ENCODE measurements around the gene LMO3. TPM values are rescaled to one million over a fixed set of nuclear protein-coding genes. Genes with fewer than 3 reads are reported as not detected.
A peak's percentile ranks its signal among the peaks of the same experiment; 100 is the strongest.

Gene LMO3
- total RNA-seq, 4 donors from 2014 or later, result 0.15 to 7.1 (median 3.0) TPM

GRCh38 chr12:16594797-16595196, 11.2 kb downstream of the LMO3 start:
- Histone ChIP-seq H3K27me3 (no peaks in the 10 kb centered on the region), H3K27ac (no peak overlapping the region), H3K4me3 (no peak overlapping the region), H3K9me3 (no peaks in the 10 kb centered on the region), H3K4me1 (no peaks in the 10 kb centered on the region), H3K36me3 (no peaks in the 10 kb centered on the region)
- intact Hi-C loops (cut with DNase I), result no loop called here
- TF ChIP-seq, protein P1, sequence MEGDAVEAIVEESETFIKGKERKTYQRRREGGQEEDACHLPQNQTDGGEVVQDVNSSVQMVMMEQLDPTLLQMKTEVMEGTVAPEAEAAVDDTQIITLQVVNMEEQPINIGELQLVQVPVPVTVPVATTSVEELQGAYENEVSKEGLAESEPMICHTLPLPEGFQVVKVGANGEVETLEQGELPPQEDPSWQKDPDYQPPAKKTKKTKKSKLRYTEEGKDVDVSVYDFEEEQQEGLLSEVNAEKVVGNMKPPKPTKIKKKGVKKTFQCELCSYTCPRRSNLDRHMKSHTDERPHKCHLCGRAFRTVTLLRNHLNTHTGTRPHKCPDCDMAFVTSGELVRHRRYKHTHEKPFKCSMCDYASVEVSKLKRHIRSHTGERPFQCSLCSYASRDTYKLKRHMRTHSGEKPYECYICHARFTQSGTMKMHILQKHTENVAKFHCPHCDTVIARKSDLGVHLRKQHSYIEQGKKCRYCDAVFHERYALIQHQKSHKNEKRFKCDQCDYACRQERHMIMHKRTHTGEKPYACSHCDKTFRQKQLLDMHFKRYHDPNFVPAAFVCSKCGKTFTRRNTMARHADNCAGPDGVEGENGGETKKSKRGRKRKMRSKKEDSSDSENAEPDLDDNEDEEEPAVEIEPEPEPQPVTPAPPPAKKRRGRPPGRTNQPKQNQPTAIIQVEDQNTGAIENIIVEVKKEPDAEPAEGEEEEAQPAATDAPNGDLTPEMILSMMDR (IDR thresholded peaks at IDR 0.05), result no peak
- no peak for TF ChIP-seq POLR2A (IDR thresholded peaks at IDR 0.05)
- no peak for DNase-seq

DNA sequence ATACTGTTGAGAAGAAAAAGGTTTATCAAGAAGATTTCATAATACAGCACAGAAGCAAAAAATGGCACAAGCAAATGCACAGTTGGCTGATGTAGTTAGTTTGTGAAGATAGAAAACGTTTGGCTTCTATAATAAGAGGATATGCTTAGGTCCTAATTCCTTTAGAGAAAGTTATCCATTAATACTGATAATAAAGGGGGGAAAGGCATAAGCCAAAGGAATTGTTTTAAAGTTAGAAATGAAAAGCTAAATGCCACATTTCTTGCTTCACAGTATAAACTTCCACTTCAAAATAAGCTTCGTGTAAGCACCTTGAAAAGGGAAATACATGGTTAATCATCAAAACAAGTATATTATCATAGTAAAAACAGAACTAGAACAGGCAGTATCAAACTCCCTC, 12.4 kb downstream of the LMO3 start:
- no peaks in the 10 kb centered on the region for H3K4me1 ChIP-seq
- no peak for DNase-seq
- WGBS, 2 donors, result 21 to 30% methylated on average over 2 of the region's 2 CpGs
- no peak overlapping the region for H3K27ac ChIP-seq
- TF ChIP-seq, protein P1 (IDR thresholded peaks at IDR 0.05), result no peak
- TF ChIP-seq POLR2A (IDR thresholded peaks at IDR 0.05), result no peak
- H3K36me3 ChIP-seq, result no peaks in the 10 kb centered on the region
- H3K4me3 ChIP-seq, result no peak overlapping the region
- intact Hi-C loops (cut with DNase I), result no loop called here
- H3K27me3 ChIP-seq, result no peaks in the 10 kb centered on the region
- H3K9me3 ChIP-seq, result no peaks in the 10 kb centered on the region

DNA sequence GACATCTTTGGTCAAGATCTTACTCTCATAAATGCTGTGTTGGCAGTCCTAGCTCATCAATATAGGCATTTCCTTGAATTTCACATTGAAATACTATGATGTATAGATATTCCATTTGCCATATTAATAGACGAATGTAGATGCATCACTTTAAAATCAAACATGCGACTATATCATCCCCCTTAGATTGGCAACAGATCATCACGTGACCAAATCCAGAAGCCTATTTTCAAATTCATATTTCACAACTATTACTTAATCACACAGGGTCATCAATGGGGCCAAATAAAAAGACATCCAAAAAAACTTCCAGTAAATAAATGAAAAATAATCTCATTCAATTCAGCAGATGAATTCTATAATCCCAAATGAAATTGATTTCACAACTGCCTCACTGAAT, 15.3 kb downstream of the LMO3 start:
- intact Hi-C loops (cut with DNase I), result no loop called here
- TF ChIP-seq, protein P1 (IDR thresholded peaks at IDR 0.05), result no peak
- no peak for TF ChIP-seq POLR2A (IDR thresholded peaks at IDR 0.05)
- 69 to 88% methylated on average over 3 of the region's 3 CpGs for WGBS, 2 donors
- Histone ChIP-seq H3K27me3 (no peaks in the 10 kb centered on the region), H3K27ac (no peak overlapping the region), H3K4me3 (no peak overlapping the region), H3K4me1 (no peaks in the 10 kb centered on the region), H3K9me3 (no peaks in the 10 kb centered on the region), H3K36me3 (no peaks in the 10 kb centered on the region)
- no peak for DNase-seq

GRCh38 chr12:16588812-16589211, 17.1 kb downstream of the LMO3 start:
- WGBS, 2 donors, result 76 to 80% methylated on average over 6 of the region's 6 CpGs

GRCh38 chr12:16587514-16587913, 18.4 kb downstream of the LMO3 start:
- intact Hi-C loops (cut with DNase I), result no loop called here
- Histone ChIP-seq H3K36me3 (no peaks in the 10 kb centered on the region), H3K4me3 (no peak overlapping the region), H3K27ac (peak overlapping the region in 2 of 4 donors; percentile 13 to 17), H3K9me3 (no peaks in the 10 kb centered on the region), H3K27me3 (no peaks in the 10 kb centered on the region), H3K4me1 (no peaks in the 10 kb centered on the region)
- DNase-seq, result no peak
- TF ChIP-seq, protein P1 (IDR thresholded peaks at IDR 0.05), result no peak
- TF ChIP-seq POLR2A (IDR thresholded peaks at IDR 0.05), result no peak
- 74 to 87% methylated on average over 1 of the region's 1 CpG for WGBS, 2 donors

More at GRCh38 chr12:16588812-16589211, 17.1 kb downstream of the LMO3 start:
- H3K4me3 ChIP-seq, result no peak overlapping the region
- no peak overlapping the region for H3K27ac ChIP-seq
- DNase-seq, result no peak
- intact Hi-C loops (cut with DNase I), result no loop called here
- no peaks in the 10 kb centered on the region for H3K4me1 ChIP-seq
- no peaks in the 10 kb centered on the region for H3K36me3 ChIP-seq
- no peaks in the 10 kb centered on the region for H3K9me3 ChIP-seq
- TF ChIP-seq POLR2A (IDR thresholded peaks at IDR 0.05), result no peak
- TF ChIP-seq, protein P1 (IDR thresholded peaks at IDR 0.05), result no peak
- H3K27me3 ChIP-seq, result no peaks in the 10 kb centered on the region

Data from esophagus squamous epithelium (tissue), 5 donors.